Superior temporal gyrus (tissue), 1 donor: Measurements from ENCODE around the gene SOAT1.

Experiments used
- DNase-seq: peaks from one replicate; pipeline ENCODE4 v3.0.0-alpha.2; 2016; ENCODE audit errors: extremely low spot score

Gene SOAT1

GRCh38 chr1:179305450-179305849, 11.9 kb downstream of the SOAT1 start:
- no peak for DNase-seq

GRCh38 chr1:179310291-179310690, 16.7 kb downstream of the SOAT1 start:
- DNase-seq: no peak

GRCh38 chr1:179310721-179311120, 17.1 kb downstream of the SOAT1 start:
- DNase-seq: no peak

- DNase-seq: no peak
These were observed 17.6 kb downstream of the SOAT1 start for GRCh38 chr1:179311149-179311700.

GRCh38 chr1:179313004-179313403, 19.4 kb downstream of the SOAT1 start:
- DNase-seq: no peak

GRCh38 chr1:179314928-179315327, 21.3 kb downstream of the SOAT1 start:
- no peak for DNase-seq

GRCh38 chr1:179318491-179318890, 24.9 kb downstream of the SOAT1 start:
- DNase-seq: no peak

- no peak for DNase-seq
These were observed 28.1 kb downstream of the SOAT1 start for GRCh38 chr1:179321533-179322216.

- DNase-seq: no peak
These were observed 29.0 kb downstream of the SOAT1 start for GRCh38 chr1:179322557-179322956.

- DNase-seq: no peak
These were observed 29.8 kb downstream of the SOAT1 start for GRCh38 chr1:179323436-179323835.

- DNase-seq: no peak
These were observed 32.2 kb downstream of the SOAT1 start for GRCh38 chr1:179325836-179326235.

GRCh38 chr1:179326746-179327145, 33.1 kb downstream of the SOAT1 start:
- no peak for DNase-seq

GRCh38 chr1:179327196-179327595, 33.6 kb downstream of the SOAT1 start:
- no peak for DNase-seq

- DNase-seq: no peak
These were observed 34.1 kb downstream of the SOAT1 start for GRCh38 chr1:179327679-179328078.

GRCh38 chr1:179329862-179330261, 36.3 kb downstream of the SOAT1 start:
- no peak for DNase-seq

GRCh38 chr1:179334440-179334839, 40.8 kb downstream of the SOAT1 start:
- DNase-seq: no peak

- DNase-seq: no peak
These were observed 43.7 kb downstream of the SOAT1 start for GRCh38 chr1:179337288-179337687.

GRCh38 chr1:179337942-179338560, 44.5 kb downstream of the SOAT1 start:
- no peak for DNase-seq

- no peak for DNase-seq
These were observed 47.3 kb downstream of the SOAT1 start for GRCh38 chr1:179340918-179341317.

GRCh38 chr1:179341943-179342547, 48.4 kb downstream of the SOAT1 start:
- no peak for DNase-seq

- DNase-seq: no peak
These were observed 49.3 kb downstream of the SOAT1 start for GRCh38 chr1:179342740-179343404.

GRCh38 chr1:179351281-179351680, 57.7 kb downstream of the SOAT1 start:
- no peak for DNase-seq
